Stomach (tissue), 9 donors: ENCODE measurements around the gene BHLHA15. TPM values are rescaled to one million over a fixed set of nuclear protein-coding genes. Genes with fewer than 3 reads are reported as not detected.

Experiments used
- DNase-seq, 2 donors: peaks; one replicate each; pipeline versions ENCODE4 v3.0.0 to v3.0.0-alpha.2; 2013 to 2019
- H3K27ac ChIP-seq, 5 donors: fragments of 200-600 bp in 4 of 5; sonication (generic) in 4 of 5; one replicate each; pipeline ENCODE4 v1.5.1; 2013 to 2019; ENCODE audit warnings: mild to moderate bottlenecking in 1 of 5, moderate library complexity in 1 of 5
- H3K27me3 ChIP-seq, 3 donors: fragments of 200-600 bp; sonication (generic); one replicate each; pipeline ENCODE4 v1.5.1; 2017 to 2019; ENCODE audit warnings: mixed run types in 1 of 3
- H3K36me3 ChIP-seq, 4 donors: fragments of 200-600 bp; sonication (generic); 1 replicate in 3 of 4; 2 replicates in 1 of 4; pipeline ENCODE4 v1.5.1; 2016 to 2019
- H3K4me1 ChIP-seq, 4 donors: fragments of 200-600 bp; sonication (generic); one replicate each; pipeline ENCODE4 v1.5.1; 2016 to 2019
- H3K4me3 ChIP-seq, 4 donors: fragments of 200-600 bp; sonication (generic) in 3 of 4; one replicate each; pipeline ENCODE4 v1.5.1; 2016 to 2019; ENCODE audit warnings: mild to moderate bottlenecking in 1 of 4
- H3K9me3 ChIP-seq, 4 donors: fragments of 200-600 bp; sonication (generic); one replicate each; pipeline ENCODE4 v1.5.1; 2016 to 2019
- EP300 ChIP-seq: sonication (generic); formaldehyde crosslinking; IDR thresholded peaks from one replicate; pipeline ENCODE4 v1.6.1; 2017; ENCODE audit warnings: antibody characterized with exemption
- POLR2A ChIP-seq, 4 donors: fragments of 450-650 bp; IDR thresholded peaks; one replicate each; pipeline ENCODE4 v1.6.1; 2016; ENCODE audit warnings: antibody characterized with exemption in 4 of 4, control low read depth in 2 of 4, mild to moderate bottlenecking in 1 of 4, moderate library complexity in 1 of 4
- POLR2AphosphoS5 ChIP-seq, 3 donors: sonication (generic); formaldehyde crosslinking; IDR thresholded peaks; one replicate each; pipeline ENCODE4 v1.6.1; 2016; ENCODE audit warnings: antibody characterized with exemption in 3 of 3
- WGBS, 5 donors: extraction: QIAGEN DNeasy Blood & Tissue Kit in 3 of 5; methylation state at CpG; one replicate each; pipeline versions ENCODE4 v1.1.5 to v1.1.7; 2013 to 2018; 5-methylcytosine and 5-hydroxymethylcytosine counted together
- intact Hi-C: fragments of 100-400 bp; cut with DNase I; formaldehyde crosslinking; loops from one replicate; pipeline ENCODE4 v1.15.1; 2023; ENCODE audit warnings: low total_unique reads
- polyA plus RNA-seq, 3 donors: library from polyadenylated mRNA; stranded (reverse); fragments of 200-250 nt; gene quantifications; one replicate each; pipeline ENCODE4 v1.2.3, GENCODE V29; 2013
- total RNA-seq, 5 donors: library from RNA; depleted of rRNA; stranded (reverse); fragments of >200 nt; gene quantifications; one replicate each; pipeline versions ENCODE4 v1.1.0 to v1.2.3, GENCODE V29; 2014 to 2016
- TF ChIP-seq, protein P1 (sequence below), 7 experiments: fragments of 450-650 bp in 4 of 7; fragments of 200-600 bp in 3 of 7; sonication (generic) in 3 of 7; IDR thresholded peaks; one replicate each; pipeline ENCODE4 v1.5.1; 2016 to 2019; ENCODE audit warnings: antibody characterized with exemption in 7 of 7, control low read depth in 2 of 7, mild to moderate bottlenecking in 1 of 7
- donor health status: healthy with polysubstance abuse.
- donor health status: Bipolar disorder and iron deficiency.
- donor health status: healthy.

The BHLHA15 gene
- total and polyA plus RNA-seq, 8 donors, result 1.3 to 108 (median 11.3) TPM; not detected in 2

DNA sequence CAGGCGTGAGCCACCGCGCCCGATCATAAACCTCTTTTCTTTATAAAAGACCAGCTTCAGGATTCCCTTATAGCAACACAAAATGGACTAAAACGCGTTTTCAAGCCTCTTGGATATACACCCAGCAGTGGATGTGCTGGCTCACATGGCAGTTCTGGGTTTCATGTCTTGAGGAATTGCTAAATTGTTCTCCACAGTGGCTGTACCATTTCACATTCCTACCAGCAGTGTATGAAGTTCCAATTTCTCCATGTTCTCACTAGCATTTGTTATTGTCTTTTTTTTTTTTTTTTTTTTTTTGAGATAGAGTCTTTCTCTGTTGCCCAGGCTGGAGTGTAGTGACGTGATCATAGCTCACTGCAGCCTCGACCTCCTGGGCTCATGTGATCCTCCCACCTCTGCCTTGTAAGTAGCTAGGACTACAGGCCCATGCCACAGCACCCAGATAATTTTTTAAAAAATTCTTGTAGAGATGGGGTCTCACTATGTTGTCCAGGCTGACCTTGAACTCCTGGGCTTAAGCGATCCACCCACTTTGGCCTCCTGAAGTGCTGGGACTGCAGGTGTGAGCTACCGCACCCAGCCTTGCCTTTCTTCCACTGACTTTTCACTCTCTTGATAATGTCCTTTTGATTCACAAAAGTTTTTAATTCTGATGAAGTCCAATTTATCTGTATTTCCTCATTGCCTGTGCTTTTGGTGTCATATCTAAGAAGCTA is 23.3 kb downstream of the BHLHA15 start:
- H3K36me3 ChIP-seq, result peaks cover 11 to 96% (median 86%) of the 10 kb centered on the region in 4 donors
- no peak for DNase-seq
- no peaks in the 10 kb centered on the region for H3K9me3 ChIP-seq
- H3K4me1 ChIP-seq, result no peaks in the 10 kb centered on the region
- no peak overlapping the region for H3K27ac ChIP-seq
- 94 to 97% (median 95%) methylated on average over 10 of the region's 10 CpGs for WGBS, 5 donors
- H3K27me3 ChIP-seq, result no peaks in the 10 kb centered on the region
- intact Hi-C loops, result no loop called here
- TF ChIP-seq EP300 (no peak), POLR2AphosphoS5 (IDR thresholded peaks at IDR 0.05) (no peak), POLR2A (IDR thresholded peaks at IDR 0.05) (no peak)
- TF ChIP-seq, protein P1, sequence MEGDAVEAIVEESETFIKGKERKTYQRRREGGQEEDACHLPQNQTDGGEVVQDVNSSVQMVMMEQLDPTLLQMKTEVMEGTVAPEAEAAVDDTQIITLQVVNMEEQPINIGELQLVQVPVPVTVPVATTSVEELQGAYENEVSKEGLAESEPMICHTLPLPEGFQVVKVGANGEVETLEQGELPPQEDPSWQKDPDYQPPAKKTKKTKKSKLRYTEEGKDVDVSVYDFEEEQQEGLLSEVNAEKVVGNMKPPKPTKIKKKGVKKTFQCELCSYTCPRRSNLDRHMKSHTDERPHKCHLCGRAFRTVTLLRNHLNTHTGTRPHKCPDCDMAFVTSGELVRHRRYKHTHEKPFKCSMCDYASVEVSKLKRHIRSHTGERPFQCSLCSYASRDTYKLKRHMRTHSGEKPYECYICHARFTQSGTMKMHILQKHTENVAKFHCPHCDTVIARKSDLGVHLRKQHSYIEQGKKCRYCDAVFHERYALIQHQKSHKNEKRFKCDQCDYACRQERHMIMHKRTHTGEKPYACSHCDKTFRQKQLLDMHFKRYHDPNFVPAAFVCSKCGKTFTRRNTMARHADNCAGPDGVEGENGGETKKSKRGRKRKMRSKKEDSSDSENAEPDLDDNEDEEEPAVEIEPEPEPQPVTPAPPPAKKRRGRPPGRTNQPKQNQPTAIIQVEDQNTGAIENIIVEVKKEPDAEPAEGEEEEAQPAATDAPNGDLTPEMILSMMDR (IDR thresholded peaks at IDR 0.05), result no peak
- no peak overlapping the region for H3K4me3 ChIP-seq

DNA sequence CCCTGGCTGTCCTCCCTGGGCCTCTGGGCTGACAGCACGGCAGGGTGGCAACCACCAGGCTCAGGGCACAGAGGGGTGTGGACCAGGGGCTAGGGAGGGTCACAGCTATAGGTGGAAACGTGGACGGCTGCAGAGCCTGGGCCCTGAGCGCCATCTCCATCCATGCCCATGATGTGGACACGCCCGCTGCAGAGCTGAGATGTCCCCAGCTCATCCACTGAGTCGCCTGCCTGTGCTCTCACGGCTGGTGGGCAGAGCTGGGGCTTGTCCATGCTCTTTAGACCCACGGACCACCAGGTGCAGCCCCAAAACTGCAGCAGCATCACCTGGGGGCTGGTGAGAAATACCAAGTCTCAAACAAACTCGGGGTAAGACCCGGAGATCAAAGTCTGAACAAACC is 24.7 kb downstream of the BHLHA15 start:
- H3K4me1 ChIP-seq, result no peaks in the 10 kb centered on the region
- H3K9me3 ChIP-seq, result no peaks in the 10 kb centered on the region
- intact Hi-C loops, result no loop called here
- no peaks in the 10 kb centered on the region for H3K27me3 ChIP-seq
- H3K4me3 ChIP-seq, result no peak overlapping the region
- no peak overlapping the region for H3K27ac ChIP-seq
- no peak for DNase-seq
- no peak for TF ChIP-seq POLR2AphosphoS5 (IDR thresholded peaks at IDR 0.05)
- no peak for TF ChIP-seq POLR2A (IDR thresholded peaks at IDR 0.05)
- no peak for TF ChIP-seq EP300
- TF ChIP-seq, protein P1 (IDR thresholded peaks at IDR 0.05), result no peak
- 93 to 95% (median 94%) methylated on average over 8 to 11 of the region's 11 CpGs for WGBS, 5 donors
- H3K36me3 ChIP-seq, result peaks cover 9 to 96% (median 87%) of the 10 kb centered on the region in 4 donors

DNA sequence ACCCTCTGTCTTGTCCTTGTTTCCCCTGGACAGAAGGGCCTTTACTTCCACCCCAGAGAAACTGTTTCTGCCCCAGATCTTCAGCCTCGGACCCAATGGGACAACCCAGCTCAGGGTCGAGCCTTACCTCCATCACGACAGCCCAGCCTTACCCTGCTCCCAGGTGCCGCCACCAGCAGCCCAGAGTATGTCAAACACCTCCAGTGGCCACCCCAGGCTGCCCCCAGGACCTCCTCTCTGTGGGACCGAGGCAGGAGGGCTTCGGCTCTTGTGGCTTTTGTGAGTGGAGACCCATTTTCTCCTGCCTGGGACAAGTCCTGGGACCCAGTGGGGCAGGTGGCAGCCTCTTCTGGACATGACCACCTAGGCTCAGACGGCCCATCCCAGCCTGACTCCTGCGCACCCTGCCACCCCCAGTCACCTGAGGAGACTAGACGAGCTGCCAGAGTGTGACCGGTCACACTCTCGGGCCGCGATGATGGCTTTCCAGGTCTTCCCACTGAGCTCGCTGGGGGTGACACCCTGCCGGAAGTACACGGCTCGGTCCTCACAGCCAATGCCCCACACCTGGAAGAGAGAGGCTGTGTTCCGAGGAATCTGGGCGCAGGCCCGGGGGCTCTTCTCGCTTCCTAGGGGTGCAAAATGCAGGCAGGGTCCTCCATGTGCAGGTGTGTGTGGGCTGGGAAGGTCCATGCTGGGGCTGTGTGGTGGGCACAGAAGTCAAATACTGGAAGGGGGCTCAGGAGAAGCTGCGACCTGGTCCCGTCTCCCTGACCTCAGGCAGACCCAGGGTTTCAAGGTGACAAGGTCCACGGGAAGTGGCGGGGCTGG is 25.3 kb downstream of the BHLHA15 start:
- Histone ChIP-seq H3K36me3 (peaks cover 9 to 98% (median 84%) of the 10 kb centered on the region in 4 donors), H3K4me3 (no peak overlapping the region), H3K27ac (no peak overlapping the region), H3K9me3 (no peaks in the 10 kb centered on the region), H3K27me3 (no peaks in the 10 kb centered on the region), H3K4me1 (no peaks in the 10 kb centered on the region)
- TF ChIP-seq EP300 (no peak), POLR2AphosphoS5 (IDR thresholded peaks at IDR 0.05) (no peak), POLR2A (IDR thresholded peaks at IDR 0.05) (no peak)
- TF ChIP-seq, protein P1 (IDR thresholded peaks at IDR 0.05), result no peak
- intact Hi-C loops, result no loop called here
- DNase-seq, result no peak
- 89 to 94% (median 93%) methylated on average over 21 to 25 of the region's 25 CpGs for WGBS, 5 donors

DNA sequence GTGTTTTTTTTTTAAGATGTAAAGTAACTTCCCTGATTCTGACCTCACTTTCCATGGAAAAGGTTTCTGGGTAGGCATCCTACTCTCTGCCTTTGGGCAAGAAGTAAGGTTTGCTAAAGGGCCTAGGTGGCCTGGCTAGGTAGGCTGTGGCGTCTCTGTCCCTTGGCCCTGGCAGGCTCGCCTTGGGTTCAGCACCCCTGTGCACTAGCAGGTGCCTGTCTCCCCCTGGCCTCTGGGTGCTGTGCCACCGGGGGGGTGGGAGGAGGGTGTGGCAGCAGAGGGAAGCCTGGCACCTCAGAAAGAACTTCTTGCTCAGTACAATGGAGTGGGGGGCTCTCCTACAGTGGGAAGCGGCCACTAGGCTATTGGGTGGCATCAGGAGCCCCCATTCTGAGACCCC is 26.8 kb downstream of the BHLHA15 start:
- H3K4me1 ChIP-seq, result no peaks in the 10 kb centered on the region
- no peak for DNase-seq
- intact Hi-C loops, result no loop called here
- TF ChIP-seq POLR2AphosphoS5 (IDR thresholded peaks at IDR 0.05) (no peak), POLR2A (IDR thresholded peaks at IDR 0.05) (no peak), EP300 (no peak)
- TF ChIP-seq, protein P1 (IDR thresholded peaks at IDR 0.05), result no peak
- H3K9me3 ChIP-seq, result no peaks in the 10 kb centered on the region
- peaks cover 13 to 90% (median 77%) of the 10 kb centered on the region in 4 donors for H3K36me3 ChIP-seq
- no peak overlapping the region for H3K4me3 ChIP-seq
- no peak overlapping the region for H3K27ac ChIP-seq
- WGBS, 5 donors, result 89 to 100% (median 96%) methylated on average over 2 to 4 of the region's 4 CpGs
- no peaks in the 10 kb centered on the region for H3K27me3 ChIP-seq
